Activated CD8-positive, alpha-beta memory T cell treated with anti-CD3 and anti-CD28 coated beads, Interleukin-2, amount 50 U/mL, for 1 hour (primary cell): ENCODE data around the gene STK24.
"Not testable (repeated sequence)": the region's sequence is repeated elsewhere in the genome, so short reads cannot be mapped to it uniquely, and the experiment has no call there.

ENCODE experiments used
- DNase-seq: peaks from one replicate; pipeline ENCODE4 v3.0.0-alpha.2; 2020; ENCODE audit errors: extremely low read depth

Gene STK24

GRCh38 chr13:98576963-98577835 lies at the start of gene STK24:
STK24 (minus strand) TSS chr13:98577107; CDS start chr13:98576786, 321 bp downstream.
- no peak for DNase-seq

GRCh38 chr13:98626298-98626935 lies 49.5 kb upstream of the STK24 start:
- DNase-seq = no peak

- DNase-seq = not testable (repeated sequence)
Observed at GRCh38 chr13:98624589-98624988, 47.7 kb upstream of the STK24 start.

- no peak for DNase-seq
Observed at GRCh38 chr13:98622931-98623331, 46.0 kb upstream of the STK24 start.

- no peak for DNase-seq
Observed at GRCh38 chr13:98619556-98619955, 42.6 kb upstream of the STK24 start.

- not testable (repeated sequence) for DNase-seq
Observed at GRCh38 chr13:98615595-98615994, 38.7 kb upstream of the STK24 start.

- DNase-seq = no peak
Observed at GRCh38 chr13:98613591-98613990, 36.7 kb upstream of the STK24 start.

GRCh38 chr13:98609756-98610155 lies 32.8 kb upstream of the STK24 start:
- DNase-seq = no peak

- no peak for DNase-seq
Observed at GRCh38 chr13:98606296-98606695, 29.4 kb upstream of the STK24 start.

- DNase-seq = no peak
Observed at GRCh38 chr13:98599502-98600328, 22.8 kb upstream of the STK24 start.

- no peak for DNase-seq
Observed at GRCh38 chr13:98598043-98598442, 21.1 kb upstream of the STK24 start.

GRCh38 chr13:98595134-98595533 lies 18.2 kb upstream of the STK24 start:
- DNase-seq = no peak

- DNase-seq = no peak
Observed at GRCh38 chr13:98592362-98592732, 15.4 kb upstream of the STK24 start.

GRCh38 chr13:98591721-98592361 lies 14.9 kb upstream of the STK24 start:
- DNase-seq = no peak

- not testable (repeated sequence) for DNase-seq
Observed at GRCh38 chr13:98590471-98590870, 13.6 kb upstream of the STK24 start.

GRCh38 chr13:98589516-98589915 lies 12.6 kb upstream of the STK24 start:
- not testable (repeated sequence) for DNase-seq

GRCh38 chr13:98586400-98587345 lies 9.8 kb upstream of the STK24 start:
- DNase-seq = no peak

GRCh38 chr13:98585946-98586345 lies 9.0 kb upstream of the STK24 start:
- DNase-seq = no peak

- DNase-seq = no peak
Observed at GRCh38 chr13:98585398-98585754, 8.5 kb upstream of the STK24 start.

GRCh38 chr13:98584668-98585397 lies 7.9 kb upstream of the STK24 start:
- DNase-seq = no peak
